B cell (primary cell): ENCODE results near the gene CABS1. TPM values are rescaled to one million over a fixed set of nuclear protein-coding genes. Genes with fewer than 3 reads are reported as not detected.

Source experiments
- ATAC-seq: fragments of 200-7000 bp; cut with Tn5 transposase; one replicate; pipeline ENCODE4 v1.10.0; 2021; ENCODE audit warnings: low read depth, mild to moderate bottlenecking, moderate number of reproducible peaks, moderate library complexity
- CTCF ChIA-PET: fragments of 350-600 bp; sonication (Branson Sonifier 250); formaldehyde crosslinking; loops from one replicate; lab custom pipeline; 2021; ENCODE audit warnings: antibody characterized with exemption, inconsistent platforms; lab: Charles Lee
- POLR2A ChIA-PET: fragments of 350-600 bp; sonication (Branson Sonifier 250); formaldehyde crosslinking; loops from one replicate; lab custom pipeline; 2021; ENCODE audit warnings: antibody characterized with exemption; lab: Charles Lee
- DNase-seq: peaks from one replicate; pipeline ENCODE4 v3.0.0; 2013
- H2AFZ ChIP-seq: 2 replicates; pipeline ENCODE4 v1.6.1; 2012; ENCODE audit warnings: mild to moderate bottlenecking, low read depth, low read length; ENCODE audit not compliant: insufficient read depth, poor library complexity, severe bottlenecking
- H3K27ac ChIP-seq, 2 donors: 1 replicate in 1 of 2; 2 replicates in 1 of 2; pipeline ENCODE4 v1.5.1; 2012 to 2013; ENCODE audit warnings: low read length in 2 of 2, mild to moderate bottlenecking in 2 of 2, moderate library complexity in 1 of 2
- H3K27me3 ChIP-seq, 4 experiments: fragments of 200-600 bp in 1 of 4; sonication (generic) in 1 of 4; replicated peaks in 1 of 4; 1 replicate in 2 of 4; 2 replicates in 2 of 4; pipeline versions ENCODE4 v1.6.1 to v1.7.0; 2013 to 2016; ENCODE audit warnings: low read length in 3 of 4, mild to moderate bottlenecking in 2 of 4, mixed read lengths in 1 of 4, moderate library complexity in 1 of 4; ENCODE audit not compliant: insufficient read depth in 4 of 4, control insufficient read depth in 3 of 4; ENCODE audit errors: control extremely low read depth in 1 of 4
- H3K36me3 ChIP-seq, 2 experiments: replicated peaks in 1 of 2; 1 replicate in 1 of 2; 2 replicates in 1 of 2; pipeline versions ENCODE4 v1.6.1 to v1.7.1; 2013; ENCODE audit warnings: low read length in 1 of 2; ENCODE audit not compliant: insufficient read depth in 2 of 2, control insufficient read depth in 1 of 2; ENCODE audit errors: control extremely low read depth in 1 of 2, extremely low read depth in 1 of 2
- H3K4me1 ChIP-seq, 2 donors: fragments of 200-600 bp in 1 of 2; sonication (generic) in 1 of 2; 1 replicate in 1 of 2; 2 replicates in 1 of 2; pipeline versions ENCODE4 v1.5.1 to v1.6.1; 2013 to 2017; ENCODE audit warnings: low read length in 2 of 2; ENCODE audit not compliant: control insufficient read depth in 2 of 2, insufficient read depth in 2 of 2
- H3K4me2 ChIP-seq: replicated peaks from 2 replicates; pipeline ENCODE3; 2012; ENCODE audit warnings: mild to moderate bottlenecking, low read depth, low read length; ENCODE audit not compliant: poor library complexity, severe bottlenecking
- H3K4me3 ChIP-seq, 5 experiments: fragments of 200-600 bp in 1 of 5; sonication (generic) in 1 of 5; 1 replicate in 3 of 5; 2 replicates in 2 of 5; pipeline versions ENCODE4 v1.5.1 to v1.7.0; 2011 to 2016; ENCODE audit warnings: low read length in 4 of 5, mild to moderate bottlenecking in 4 of 5, low read depth in 2 of 5, control low read depth in 1 of 5, moderate library complexity in 1 of 5; ENCODE audit not compliant: insufficient read depth in 1 of 5; ENCODE audit errors: control extremely low read depth in 1 of 5, extremely low read depth in 1 of 5
- H3K79me2 ChIP-seq: fragments of 200-600 bp; sonication (generic); one replicate; pipeline ENCODE4 v1.6.0; 2016; ENCODE audit warnings: low read length; ENCODE audit not compliant: control insufficient read depth, insufficient read depth
- H3K9ac ChIP-seq: fragments of 200-600 bp; sonication (generic); 2 replicates; pipeline ENCODE4 v1.6.1; 2017; ENCODE audit warnings: mild to moderate bottlenecking, low read length, moderate library complexity
- H3K9me3 ChIP-seq, 3 donors: one replicate each; pipeline versions ENCODE4 v1.6.1 to v1.7.1; 2013; ENCODE audit warnings: low read length in 2 of 3; ENCODE audit not compliant: control insufficient read depth in 2 of 3, insufficient read depth in 1 of 3; ENCODE audit errors: control extremely low read depth in 1 of 3
- H4K20me1 ChIP-seq: 2 replicates; pipeline ENCODE4 v1.6.0; 2012; ENCODE audit warnings: mild to moderate bottlenecking, low read length; ENCODE audit not compliant: insufficient read depth, control insufficient read depth, poor library complexity, severe bottlenecking
- H3K27ac Mint-ChIP-seq: one replicate; pipeline ENCODE4 v1.8.0; 2021; ENCODE audit warnings: mixed read lengths
- H3K27me3 Mint-ChIP-seq: one replicate; pipeline ENCODE4 v1.8.0; 2021; ENCODE audit warnings: mixed read lengths
- H3K4me1 Mint-ChIP-seq: one replicate; pipeline ENCODE4 v1.8.0; 2021; ENCODE audit warnings: mixed read lengths
- H3K4me3 Mint-ChIP-seq: one replicate; pipeline ENCODE4 v1.8.0; 2021; ENCODE audit warnings: mixed read lengths
- H3K9me3 Mint-ChIP-seq: one replicate; pipeline ENCODE4 v1.8.0; 2022; ENCODE audit warnings: mixed read lengths; ENCODE audit not compliant: insufficient read depth
- CTCF ChIP-seq: fragments of 200-600 bp; IDR thresholded peaks from one replicate; pipeline ENCODE4 v1.8.0; 2022; ENCODE audit warnings: antibody characterized with exemption, mild to moderate bottlenecking
- EZH2 ChIP-seq: IDR thresholded peaks from 2 replicates; pipeline ENCODE4 v1.6.1; 2012; ENCODE audit warnings: borderline replicate concordance, low read depth, mild to moderate bottlenecking, moderate library complexity, low read length; ENCODE audit not compliant: insufficient read depth, poor library complexity, severe bottlenecking
- WGBS: methylation state at CpG from one replicate; pipeline ENCODE4 v1.1.5; 2013; ENCODE audit warnings: missing lambda C conversion rate; ENCODE audit not compliant: insufficient coverage; 5-methylcytosine and 5-hydroxymethylcytosine counted together
- intact Hi-C: fragments of 100-400 bp; cut with micrococcal nuclease; formaldehyde crosslinking; loops from one replicate; pipeline ENCODE4 v1.10.0; 2022
- polyA plus RNA-seq: library from polyadenylated mRNA; depleted of rRNA; stranded (reverse); fragments of >200 nt; gene quantifications from 2 replicates; pipeline ENCODE4 v1.2.3, GENCODE V29; 2012
- total RNA-seq, 2 donors: library from RNA; stranded (reverse); fragments of 120-200 nt in 1 of 2; gene quantifications; 1 replicate in 1 of 2; 2 replicates in 1 of 2; pipeline versions ENCODE4 v1.2.3 to v1.2.4, GENCODE V29; 2013 to 2022

Gene CABS1
- total and polyA plus RNA-seq, 2 donors (not counting 1 experiment from before 2014, with no cell fraction given): not detected

GRCh38 chr4:70298051-70298450 is 36.7 kb upstream of the CABS1 start:
- POLR2A ChIA-PET: no interaction called here
- Histone ChIP-seq H3K4me3 (no peak overlapping the region), H4K20me1 (no peaks in the 10 kb centered on the region), H3K4me1 (no peaks in the 10 kb centered on the region), H3K27me3 (no peaks in the 10 kb centered on the region), H2AFZ (no peak overlapping the region), H3K27ac (no peak overlapping the region), H3K4me2 (no peak overlapping the region), H3K9me3 (peaks cover 0 to 7% (median 0%) of the 10 kb centered on the region in 3 donors), H3K36me3 (no peaks in the 10 kb centered on the region), H3K79me2 (no peaks in the 10 kb centered on the region), H3K9ac (no peak overlapping the region)
- H3K4me1 Mint-ChIP-seq: no peaks in the 10 kb centered on the region
- H3K27me3 Mint-ChIP-seq: no peaks in the 10 kb centered on the region
- no peak for TF ChIP-seq EZH2
- TF ChIP-seq CTCF: no peak
- 89% methylated on average over 1 of the region's 1 CpG for WGBS
- ATAC-seq (no peak), DNase-seq (no peak)
- no peak overlapping the region for H3K4me3 Mint-ChIP-seq
- no peaks in the 10 kb centered on the region for H3K9me3 Mint-ChIP-seq
- no peak overlapping the region for H3K27ac Mint-ChIP-seq
- intact Hi-C loops: no loop called here
- CTCF ChIA-PET: no interaction called here

GRCh38 chr4:70299643-70300042 is 35.1 kb upstream of the CABS1 start:
- Mint-ChIP-seq H3K4me1 (no peaks in the 10 kb centered on the region), H3K4me3 (no peak overlapping the region), H3K27me3 (no peaks in the 10 kb centered on the region), H3K9me3 (no peaks in the 10 kb centered on the region), H3K27ac (no peak overlapping the region)
- Histone ChIP-seq H3K4me2 (no peak overlapping the region), H3K79me2 (no peaks in the 10 kb centered on the region), H3K9ac (no peak overlapping the region), H3K4me3 (no peak overlapping the region), H4K20me1 (no peaks in the 10 kb centered on the region), H3K4me1 (no peaks in the 10 kb centered on the region), H3K36me3 (no peaks in the 10 kb centered on the region), H3K9me3 (peaks cover 0 to 7% (median 0%) of the 10 kb centered on the region in 3 donors), H3K27me3 (no peaks in the 10 kb centered on the region), H3K27ac (no peak overlapping the region), H2AFZ (no peak overlapping the region)
- WGBS: 82% methylated on average over 2 of the region's 2 CpGs
- CTCF ChIA-PET: no interaction called here
- no peak for TF ChIP-seq EZH2
- no peak for TF ChIP-seq CTCF
- POLR2A ChIA-PET: no interaction called here
- intact Hi-C loops: no loop called here
- no peak for DNase-seq
- ATAC-seq: no peak
